ENCODE data around the gene PDPN.
"Not testable (repeated sequence)": the region's sequence is repeated elsewhere in the genome, so short reads cannot be mapped to it uniquely, and the experiment has no call there.

The PDPN gene

GRCh38 chr1:13556224-13556764, 27.3 kb upstream of the PDPN start:
- no peak overlapping the region for H3K4me3 ChIP-seq (ENCODE audit: low read length)

GRCh38 chr1:13560541-13560940, 23.1 kb upstream of the PDPN start:
- no peak for TF ChIP-seq ZNF274 (IDR thresholded peaks at IDR 0.05; ENCODE audit: low read depth, low read length)

More at GRCh38 chr1:13556224-13556764, 27.3 kb upstream of the PDPN start:
- TF ChIP-seq ZNF274 (IDR thresholded peaks at IDR 0.05; ENCODE audit: low read depth, low read length): no peak

GRCh38 chr1:13562981-13563380, 20.7 kb upstream of the PDPN start:
- H3K4me3 ChIP-seq (ENCODE audit: low read length): not testable (repeated sequence)

More at GRCh38 chr1:13560541-13560940, 23.1 kb upstream of the PDPN start:
- H3K4me3 ChIP-seq (ENCODE audit: low read length): no peak overlapping the region

GRCh38 chr1:13564073-13564472, 19.6 kb upstream of the PDPN start:
- no peak overlapping the region for H3K4me3 ChIP-seq (ENCODE audit: low read length)
- no peak for TF ChIP-seq ZNF274 (IDR thresholded peaks at IDR 0.05; ENCODE audit: low read depth, low read length)

GRCh38 chr1:13570435-13570834, 13.2 kb upstream of the PDPN start:
- not testable (repeated sequence) for H3K4me3 ChIP-seq (ENCODE audit: low read length)

- no peak overlapping the region for H3K4me3 ChIP-seq (ENCODE audit: low read length)
- TF ChIP-seq ZNF274 (IDR thresholded peaks at IDR 0.05; ENCODE audit: low read depth, low read length): no peak
These were observed 12.7 kb upstream of the PDPN start for GRCh38 chr1:13570924-13571323.

GRCh38 chr1:13573586-13573985, 10.0 kb upstream of the PDPN start:
- no peak overlapping the region for H3K4me3 ChIP-seq (ENCODE audit: low read length)
- TF ChIP-seq ZNF274 (IDR thresholded peaks at IDR 0.05; ENCODE audit: low read depth, low read length): no peak

- TF ChIP-seq ZNF274 (IDR thresholded peaks at IDR 0.05; ENCODE audit: low read depth, low read length): no peak
- no peak overlapping the region for H3K4me3 ChIP-seq (ENCODE audit: low read length)
These were observed 6.7 kb upstream of the PDPN start for GRCh38 chr1:13576926-13577325.

GRCh38 chr1:13577846-13578245, 5.8 kb upstream of the PDPN start:
- H3K4me3 ChIP-seq (ENCODE audit: low read length): no peak overlapping the region
- TF ChIP-seq ZNF274 (IDR thresholded peaks at IDR 0.05; ENCODE audit: low read depth, low read length): no peak

- no peak for TF ChIP-seq ZNF274 (IDR thresholded peaks at IDR 0.05; ENCODE audit: low read depth, low read length)
- no peak overlapping the region for H3K4me3 ChIP-seq (ENCODE audit: low read length)
These were observed 2.2 kb upstream of the PDPN start for GRCh38 chr1:13581446-13581845.

- no peak overlapping the region for H3K4me3 ChIP-seq (ENCODE audit: low read length)
- no peak for TF ChIP-seq ZNF274 (IDR thresholded peaks at IDR 0.05; ENCODE audit: low read depth, low read length)
These were observed 754 bp upstream of the PDPN start for GRCh38 chr1:13582713-13583443.

- no peak for TF ChIP-seq ZNF274 (IDR thresholded peaks at IDR 0.05; ENCODE audit: low read depth, low read length)
- no peak overlapping the region for H3K4me3 ChIP-seq (ENCODE audit: low read length)
These were observed 547 bp downstream of the PDPN start for GRCh38 chr1:13583966-13584791.

- no peak overlapping the region for H3K4me3 ChIP-seq (ENCODE audit: low read length)
These were observed 1.4 kb downstream of the PDPN start for GRCh38 chr1:13584876-13585611.

GRCh38 chr1:13585612-13585991, 2.0 kb downstream of the PDPN start:
- TF ChIP-seq ZNF274 (IDR thresholded peaks at IDR 0.05; ENCODE audit: low read depth, low read length): no peak
- H3K4me3 ChIP-seq (ENCODE audit: low read length): no peak overlapping the region

More at GRCh38 chr1:13584876-13585611, 1.4 kb downstream of the PDPN start:
- no peak for TF ChIP-seq ZNF274 (IDR thresholded peaks at IDR 0.05; ENCODE audit: low read depth, low read length)
